ENCODE measurements around the gene THPO.
A peak's percentile ranks its signal among the peaks of the same experiment; 100 is the strongest.

THPO gene

DNA sequence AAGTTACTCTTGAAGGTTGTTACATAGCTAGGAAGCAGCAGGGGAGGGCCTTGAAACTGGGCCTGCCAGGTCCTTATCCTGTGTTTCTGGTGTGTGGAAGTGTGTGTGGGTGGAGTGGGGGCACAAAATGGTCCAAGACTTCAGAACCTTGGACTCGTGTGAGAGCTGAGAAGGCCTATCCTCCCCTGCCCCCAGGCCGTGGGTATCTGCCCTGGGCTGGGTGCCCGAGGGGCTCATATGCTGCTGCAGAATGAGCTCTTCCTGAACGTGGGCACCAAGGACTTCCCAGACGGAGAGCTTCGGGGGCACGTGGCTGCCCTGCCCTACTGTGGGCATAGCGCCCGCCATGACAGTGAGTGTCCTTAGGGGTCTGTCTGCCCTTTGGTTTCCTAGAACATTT, 6.3 kb upstream of the THPO start:
- DNase-seq, result no peak

DNA sequence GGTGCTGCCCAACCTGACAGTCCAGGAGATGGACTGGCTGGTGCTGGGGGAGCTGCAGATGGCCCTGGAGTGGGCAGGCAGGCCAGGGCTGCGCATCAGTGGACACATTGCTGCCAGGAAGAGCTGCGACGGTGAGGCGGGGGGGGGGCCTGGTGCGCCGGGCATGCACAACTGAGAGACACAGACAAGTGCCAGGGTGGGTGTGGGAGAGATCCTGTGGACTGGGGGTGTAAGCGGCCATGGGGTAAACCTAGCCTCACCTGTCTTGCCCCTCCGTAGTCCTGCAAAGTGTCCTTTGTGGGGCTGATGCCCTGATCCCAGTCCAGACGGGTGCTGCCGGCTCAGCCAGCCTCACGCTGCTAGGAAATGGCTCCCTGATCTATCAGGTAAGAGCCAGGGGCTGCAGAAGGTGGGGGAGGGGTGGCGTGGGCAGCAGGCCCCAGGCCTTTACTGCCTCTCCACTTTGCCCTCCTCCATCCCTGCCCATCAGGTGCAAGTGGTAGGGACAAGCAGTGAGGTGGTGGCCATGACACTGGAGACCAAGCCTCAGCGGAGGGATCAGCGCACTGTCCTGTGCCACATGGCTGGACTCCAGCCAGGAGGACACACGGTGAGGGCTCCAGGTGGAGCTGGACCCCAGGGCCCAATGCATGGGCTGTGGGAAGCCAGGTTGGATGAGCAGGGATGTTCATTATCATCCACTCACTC, 5.2 kb upstream of the THPO start:
- DNase-seq, result no peak

DNA sequence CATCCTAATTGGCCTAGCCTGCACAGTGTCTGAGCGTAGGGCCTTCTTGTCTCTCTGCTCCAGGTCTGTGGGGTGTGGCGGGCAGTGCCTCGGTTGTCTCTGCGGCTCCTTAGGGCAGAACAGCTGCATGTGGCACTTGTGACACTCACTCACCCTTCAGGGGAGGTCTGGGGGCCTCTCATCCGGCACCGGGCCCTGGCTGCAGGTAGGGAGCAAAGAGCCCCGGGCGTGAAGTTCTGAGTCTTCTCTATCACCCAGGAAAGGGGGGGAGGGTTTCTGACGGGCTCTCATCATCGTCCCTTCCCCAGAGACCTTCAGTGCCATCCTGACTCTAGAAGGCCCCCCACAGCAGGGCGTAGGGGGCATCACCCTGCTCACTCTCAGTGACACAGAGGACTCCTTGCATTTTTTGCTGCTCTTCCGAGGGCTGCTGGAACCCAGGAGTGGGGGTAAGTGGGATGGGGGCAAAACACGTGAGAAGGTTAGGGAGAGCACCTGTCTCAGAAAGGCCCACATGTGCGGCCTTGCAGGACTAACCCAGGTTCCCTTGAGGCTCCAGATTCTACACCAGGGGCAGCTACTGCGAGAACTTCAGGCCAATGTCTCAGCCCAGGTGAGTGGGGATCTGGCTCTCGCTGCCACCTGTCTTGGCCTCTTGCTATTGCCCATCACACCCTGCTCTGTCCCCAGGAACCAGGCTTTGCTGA, 4.5 kb upstream of the THPO start:
- no peak for DNase-seq

DNA sequence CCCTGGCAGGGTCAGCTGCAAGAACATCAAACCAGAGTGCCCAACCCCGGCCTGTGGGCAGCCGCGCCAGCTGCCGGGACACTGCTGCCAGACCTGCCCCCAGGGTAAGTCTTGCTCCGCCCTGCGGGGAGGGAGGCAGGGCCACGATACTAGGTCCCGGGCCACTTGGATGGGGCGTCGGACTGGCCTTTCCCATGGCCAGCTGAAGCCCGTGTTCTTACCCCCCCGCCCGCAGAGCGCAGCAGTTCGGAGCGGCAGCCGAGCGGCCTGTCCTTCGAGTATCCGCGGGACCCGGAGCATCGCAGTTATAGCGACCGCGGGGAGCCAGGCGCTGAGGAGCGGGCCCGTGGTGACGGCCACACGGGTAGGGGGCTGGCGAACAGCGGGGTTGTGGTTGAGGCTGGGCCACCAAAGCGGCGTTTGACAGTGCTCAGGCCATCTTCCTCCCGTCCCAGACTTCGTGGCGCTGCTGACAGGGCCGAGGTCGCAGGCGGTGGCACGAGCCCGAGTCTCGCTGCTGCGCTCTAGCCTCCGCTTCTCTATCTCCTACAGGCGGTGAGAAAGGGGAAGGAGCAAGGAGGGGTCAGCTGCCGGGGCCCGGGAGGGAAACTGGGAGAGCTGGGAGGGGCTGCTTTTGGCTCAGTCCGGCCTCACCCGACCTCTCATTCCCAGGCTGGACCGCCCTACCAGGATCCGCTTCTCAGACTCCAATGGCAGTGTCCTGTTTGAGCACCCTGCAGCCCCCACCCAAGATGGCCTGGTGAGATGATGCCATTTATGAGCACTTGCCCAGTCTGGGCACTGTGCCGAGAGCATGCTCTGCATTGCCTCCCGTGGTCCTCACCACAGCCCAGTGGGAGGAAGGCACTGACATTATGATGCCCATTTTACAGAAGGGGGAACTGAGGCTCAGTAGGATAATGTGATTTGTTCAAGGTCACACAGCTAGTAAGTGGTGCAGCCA, 3.5 kb upstream of the THPO start:
- no peak for DNase-seq

DNA sequence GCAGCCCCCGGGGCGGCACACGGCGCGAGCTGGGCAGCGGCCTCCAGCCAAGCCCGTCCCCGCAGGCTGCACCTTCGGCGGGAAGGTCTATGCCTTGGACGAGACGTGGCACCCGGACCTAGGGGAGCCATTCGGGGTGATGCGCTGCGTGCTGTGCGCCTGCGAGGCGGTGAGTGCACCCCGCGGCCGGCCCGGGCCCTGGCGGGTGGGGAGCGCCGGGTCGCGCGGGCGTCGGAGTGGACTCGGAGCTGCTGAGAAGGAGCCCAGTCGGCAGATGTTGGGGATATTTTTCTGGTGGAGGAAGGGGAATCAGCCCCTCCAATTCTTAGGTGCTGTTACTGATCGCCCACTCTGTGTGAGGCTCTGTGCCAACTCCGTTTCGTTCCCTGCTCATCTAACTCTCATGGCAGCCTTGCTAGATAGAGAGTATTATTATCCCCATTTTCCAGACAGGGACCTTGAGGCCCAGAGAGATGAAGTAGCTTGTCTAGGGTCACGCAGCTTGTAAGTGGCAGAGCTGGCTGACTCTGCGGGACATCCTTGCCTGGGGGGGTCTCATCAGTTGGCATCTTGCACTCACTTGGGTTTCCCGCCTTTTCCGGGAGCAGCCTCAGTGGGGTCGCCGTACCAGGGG, 2.7 kb upstream of the THPO start:
- DNase-seq, result no peak

DNA sequence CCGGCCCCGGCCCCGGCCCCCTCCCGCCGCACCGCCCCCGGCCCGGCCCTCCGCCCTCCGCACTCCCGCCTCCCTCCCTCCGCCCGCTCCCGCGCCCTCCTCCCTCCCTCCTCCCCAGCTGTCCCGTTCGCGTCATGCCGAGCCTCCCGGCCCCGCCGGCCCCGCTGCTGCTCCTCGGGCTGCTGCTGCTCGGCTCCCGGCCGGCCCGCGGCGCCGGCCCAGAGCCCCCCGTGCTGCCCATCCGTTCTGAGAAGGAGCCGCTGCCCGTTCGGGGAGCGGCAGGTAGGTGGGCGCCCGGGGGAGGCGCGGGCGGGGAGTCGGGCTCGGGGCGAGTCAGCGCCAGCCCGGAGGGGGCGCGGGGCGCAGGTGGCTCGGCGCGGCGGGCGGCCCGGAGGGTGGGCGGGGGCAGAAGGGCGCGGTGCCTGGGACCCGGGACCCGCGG, 2.2 kb upstream of the THPO start:
- DNase-seq, result no peak

DNA sequence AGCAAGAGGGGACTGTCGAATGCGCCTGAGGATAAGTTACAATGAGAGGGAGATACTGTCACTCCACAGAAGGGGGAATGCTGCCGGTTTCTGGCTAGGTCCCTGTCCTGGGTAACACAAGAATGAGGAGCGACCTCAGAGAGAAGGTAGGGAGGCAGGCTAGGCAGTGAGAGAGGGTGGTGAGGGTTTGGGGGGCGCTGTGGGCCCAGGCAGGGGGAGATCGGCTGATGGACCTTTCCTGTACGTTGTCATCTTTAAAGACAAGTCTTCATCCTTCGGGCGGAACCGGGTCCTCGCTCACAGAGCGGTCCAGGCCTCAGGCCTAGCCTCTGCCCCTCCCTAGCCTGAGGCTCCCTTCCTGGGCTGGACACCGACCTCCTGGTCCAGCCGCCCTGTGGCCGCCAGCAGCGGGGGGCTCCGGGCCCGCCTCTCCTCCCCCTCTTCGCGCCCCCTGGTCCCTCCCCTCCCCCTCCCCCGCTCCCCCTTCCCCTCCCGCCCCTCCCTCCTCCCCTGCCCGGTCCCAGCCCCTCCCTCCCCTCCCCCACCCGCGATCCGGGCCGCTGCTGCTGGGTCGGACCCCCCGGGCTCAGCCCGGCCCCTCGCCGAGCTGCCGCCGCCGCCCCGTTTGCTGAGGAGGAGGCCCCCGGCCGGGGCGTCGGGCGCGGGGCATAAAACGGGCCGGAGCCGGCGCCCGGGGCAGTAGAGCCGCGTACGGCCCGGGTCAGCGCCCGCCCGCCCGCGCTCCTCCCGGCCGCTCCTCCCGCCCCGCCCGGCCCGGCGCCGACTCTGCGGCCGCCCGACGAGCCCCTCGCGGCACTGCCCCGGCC, 1.6 kb upstream of the THPO start, which contains the start of gene CHRD:
Gene CHRD (plus strand): TSS at position 697 of the 827 bp plus-strand sequence. CDS start 265 bp downstream, outside the sequence.
- DNase-seq, result no peak

DNA sequence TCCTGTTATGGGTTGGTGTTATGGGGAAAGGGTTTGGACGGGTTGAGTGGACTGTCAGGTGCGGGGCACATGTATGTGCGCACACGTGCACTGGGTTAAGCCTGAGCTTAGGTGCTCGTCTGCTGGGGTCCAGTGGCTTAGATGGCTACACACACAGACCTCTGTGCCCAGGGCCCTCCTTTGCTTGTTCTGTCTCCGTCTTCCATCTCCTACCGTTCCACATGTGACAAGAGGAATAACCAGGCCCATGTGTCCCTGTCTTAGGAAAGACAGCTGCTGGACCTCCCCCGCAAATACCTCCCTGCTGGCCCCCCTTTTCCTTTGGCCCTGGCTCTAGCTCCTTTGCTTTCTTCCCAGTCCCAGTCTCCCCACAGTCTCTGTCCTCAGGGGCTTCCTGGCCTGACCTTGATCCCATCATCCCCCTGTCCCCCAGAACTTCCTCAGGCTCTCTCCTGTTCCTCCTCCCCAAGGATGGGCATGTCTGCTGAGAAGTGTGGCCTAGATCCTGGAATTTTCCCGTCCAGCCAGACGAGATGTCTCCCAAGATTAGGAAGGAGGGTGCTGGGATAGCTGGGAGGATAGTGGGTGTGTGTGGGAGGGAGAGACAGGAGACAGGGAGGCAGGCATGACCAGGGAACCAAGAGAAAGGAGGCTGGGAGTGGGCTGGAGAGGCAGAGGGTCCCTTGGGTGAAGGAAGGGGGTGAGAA, 797 bp upstream of the THPO start:
- no peak for DNase-seq

DNA sequence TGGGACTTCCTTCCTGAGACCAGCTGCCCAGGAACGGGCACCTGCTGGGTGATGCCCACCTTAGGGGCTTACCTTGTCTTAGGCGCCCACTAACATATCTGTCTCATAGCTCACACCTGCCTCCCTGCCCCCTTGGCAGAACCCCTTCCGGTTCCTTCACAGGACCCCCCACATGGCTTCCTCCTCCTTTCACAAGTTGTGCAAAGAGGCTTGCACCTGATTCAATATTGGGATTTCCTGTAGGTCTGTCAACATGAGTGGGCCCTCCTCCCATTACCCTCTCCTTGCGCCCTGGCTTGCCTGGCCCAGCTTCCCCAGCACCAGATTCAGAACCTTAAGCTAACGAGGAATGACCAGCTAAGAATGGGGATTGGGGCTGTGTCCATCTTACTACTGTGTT, 633 bp downstream of the THPO start:
- DNase-seq, result no peak

DNA sequence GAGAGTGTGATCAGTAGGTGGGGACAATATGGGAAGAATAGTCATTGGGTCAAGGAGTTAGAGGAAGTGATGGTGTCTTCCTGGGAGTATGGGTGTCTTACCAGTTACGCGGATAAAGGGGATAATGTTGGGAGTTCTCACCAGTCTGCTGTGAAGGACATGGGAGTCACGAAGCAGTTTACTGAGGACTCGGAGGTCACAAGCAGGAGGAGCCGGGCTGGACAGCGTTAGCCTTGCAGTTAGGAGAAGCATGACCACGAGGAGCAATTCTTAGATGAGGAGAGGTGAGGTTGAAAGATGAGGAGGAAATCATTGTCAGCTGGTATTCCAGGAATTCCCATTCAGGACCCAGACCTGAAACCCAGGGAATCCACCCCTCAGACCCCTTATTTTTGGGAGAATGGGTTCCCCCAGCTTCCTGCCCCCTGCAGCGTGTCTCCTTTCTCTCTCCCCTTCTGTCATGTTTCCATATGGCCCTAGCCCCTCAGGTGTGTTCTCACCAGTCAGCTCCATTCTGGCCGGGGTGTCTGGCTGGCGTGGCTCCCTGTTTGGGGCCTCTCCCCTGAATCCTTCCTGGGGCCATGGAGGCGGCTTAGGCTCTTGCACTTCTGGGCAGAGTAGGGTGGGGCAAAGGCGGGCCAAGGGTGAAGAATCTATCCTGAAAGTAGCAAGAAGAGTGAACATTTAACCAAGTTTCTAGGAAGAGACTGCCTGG, 2.1 kb downstream of the THPO start:
- no peak for DNase-seq

DNA sequence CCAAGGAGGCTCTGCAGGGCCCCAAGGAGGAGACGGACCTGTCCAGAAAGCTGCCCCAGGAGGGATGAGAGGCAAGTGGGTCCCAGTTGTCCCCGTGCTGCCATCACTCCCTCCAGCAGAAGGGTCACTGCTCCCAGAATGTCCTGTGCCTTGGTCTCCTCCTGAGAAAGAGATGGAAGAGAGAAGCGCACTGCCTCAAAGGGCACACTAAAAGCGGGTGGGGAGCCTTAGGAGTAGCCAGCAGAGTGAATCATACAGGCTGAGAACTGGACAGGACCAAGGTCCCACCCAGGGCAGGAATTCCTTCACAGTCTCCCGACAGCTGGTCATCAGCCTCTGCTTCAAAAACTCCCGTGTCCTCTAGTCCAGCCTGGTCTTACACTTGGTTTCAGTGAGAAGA, 4.6 kb downstream of the THPO start:
- no peak for DNase-seq

DNA sequence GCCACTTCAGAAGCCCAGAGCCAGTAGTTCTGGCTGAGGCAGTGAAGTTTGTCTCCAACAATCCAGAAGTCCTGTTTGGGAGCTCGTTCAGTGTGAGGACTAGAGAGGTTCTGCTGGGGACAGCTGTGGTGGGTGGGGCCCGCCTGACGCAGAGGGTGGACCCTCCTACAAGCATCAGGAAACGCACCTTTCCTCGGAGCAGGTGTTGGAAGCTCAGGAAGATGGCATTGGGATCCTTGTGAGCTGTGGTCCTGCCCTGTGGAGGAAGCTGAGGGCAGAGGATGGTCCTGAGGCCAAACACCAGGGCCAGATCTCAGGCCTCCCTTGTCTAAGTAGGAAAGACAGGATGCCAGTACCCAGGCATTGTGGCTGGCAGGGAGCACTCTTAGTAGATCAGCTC, 5.1 kb downstream of the THPO start:
- no peak for DNase-seq

DNA sequence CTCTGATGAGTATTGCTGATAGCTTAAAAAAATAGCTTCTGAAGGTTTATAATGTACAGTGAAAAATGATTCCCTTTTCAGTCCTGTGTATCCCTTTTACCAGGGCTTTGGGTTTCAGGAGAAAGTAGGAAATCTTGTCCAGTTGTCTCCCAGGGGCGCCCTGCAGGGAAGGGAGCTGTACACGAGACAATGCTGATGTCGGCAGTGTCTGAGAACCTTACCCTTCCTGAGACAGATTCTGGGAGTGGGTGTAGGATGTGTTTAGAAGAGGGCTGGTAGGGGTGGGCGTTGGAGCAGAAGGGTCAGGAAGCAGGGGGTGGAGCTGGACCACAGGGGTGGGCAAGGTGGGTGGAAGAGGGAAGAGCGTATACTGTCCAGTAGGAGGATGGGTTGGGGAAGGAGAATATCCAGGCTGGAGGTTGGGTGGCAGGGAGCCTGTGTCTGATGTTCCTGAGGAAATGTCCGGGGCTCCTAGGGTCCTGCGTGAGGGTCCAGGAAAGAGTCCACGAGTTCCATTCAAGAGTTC, 5.6 kb downstream of the THPO start:
- no peak for DNase-seq

DNA sequence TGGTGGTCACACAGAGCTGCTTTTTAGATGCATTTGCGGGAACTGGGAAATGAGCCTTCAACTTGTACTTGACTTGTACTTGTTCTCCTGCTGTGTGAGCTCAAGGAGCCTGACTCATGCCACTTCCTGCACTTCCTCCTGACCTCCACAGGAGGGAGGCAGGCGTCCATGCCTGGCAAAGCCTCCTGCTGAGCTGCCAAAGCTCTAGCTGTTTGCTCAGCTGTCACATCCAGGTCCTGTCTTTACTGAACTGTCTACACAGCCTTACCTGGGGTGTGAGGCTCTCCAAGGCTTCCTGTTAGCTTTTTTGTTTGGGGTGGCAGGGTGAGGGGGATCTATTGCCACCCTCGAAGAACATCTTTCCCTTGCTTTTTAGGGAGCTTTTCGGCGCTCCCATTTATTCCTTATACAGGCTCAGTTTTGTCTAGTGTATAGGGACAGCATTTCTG, 6.4 kb downstream of the THPO start:
- peak; percentile 19 for DNase-seq

DNA sequence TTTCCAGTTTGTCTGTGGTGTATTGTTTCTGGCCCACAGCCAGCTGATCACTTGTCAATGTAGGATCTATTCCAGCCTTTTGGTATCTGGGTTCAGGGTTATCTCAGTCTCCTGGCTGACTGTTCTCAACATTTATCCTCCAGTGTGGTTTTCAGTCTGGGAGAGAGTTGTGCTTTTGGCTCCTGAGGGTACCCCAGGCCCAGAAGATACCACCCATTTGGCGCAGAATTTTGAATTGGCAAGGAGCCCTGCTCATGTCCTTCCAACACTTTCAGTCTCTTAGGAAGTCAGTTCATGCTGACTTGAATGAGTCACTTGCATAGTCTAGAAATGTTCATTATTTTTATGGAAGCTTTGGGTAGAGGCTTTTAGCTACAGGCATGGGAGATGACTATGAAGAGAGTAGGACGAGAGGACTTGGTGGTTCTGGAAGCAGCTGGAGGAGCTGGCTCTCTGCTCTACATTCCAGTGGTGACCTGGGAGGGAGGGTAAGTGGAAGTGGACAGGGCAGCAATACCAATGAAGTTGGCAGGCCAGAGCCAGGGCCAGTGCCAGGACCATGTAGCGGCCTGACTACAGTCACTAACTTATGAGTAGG, 9.3 kb downstream of the THPO start:
- DNase-seq, result no peak

DNA sequence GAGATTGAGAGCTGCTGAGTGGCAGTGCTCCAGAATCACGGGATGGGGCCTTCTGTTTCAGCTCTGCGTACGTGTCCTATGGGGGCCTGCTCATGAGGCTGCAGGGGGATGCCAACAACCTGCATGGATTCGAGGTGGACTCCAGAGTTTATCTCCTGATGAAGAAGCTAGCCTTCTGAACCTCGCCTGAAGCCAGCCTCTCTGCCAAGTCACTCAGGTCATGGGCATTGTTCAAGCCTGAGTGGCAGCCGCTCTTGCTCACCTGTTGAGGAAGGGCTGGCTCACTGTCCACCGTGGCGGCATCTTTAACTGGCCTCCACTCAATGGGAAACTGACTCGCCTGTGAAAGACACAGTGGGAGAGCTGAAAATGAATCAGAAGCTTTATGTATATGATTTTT, 9.9 kb downstream of the THPO start:
- no peak for DNase-seq

DNA sequence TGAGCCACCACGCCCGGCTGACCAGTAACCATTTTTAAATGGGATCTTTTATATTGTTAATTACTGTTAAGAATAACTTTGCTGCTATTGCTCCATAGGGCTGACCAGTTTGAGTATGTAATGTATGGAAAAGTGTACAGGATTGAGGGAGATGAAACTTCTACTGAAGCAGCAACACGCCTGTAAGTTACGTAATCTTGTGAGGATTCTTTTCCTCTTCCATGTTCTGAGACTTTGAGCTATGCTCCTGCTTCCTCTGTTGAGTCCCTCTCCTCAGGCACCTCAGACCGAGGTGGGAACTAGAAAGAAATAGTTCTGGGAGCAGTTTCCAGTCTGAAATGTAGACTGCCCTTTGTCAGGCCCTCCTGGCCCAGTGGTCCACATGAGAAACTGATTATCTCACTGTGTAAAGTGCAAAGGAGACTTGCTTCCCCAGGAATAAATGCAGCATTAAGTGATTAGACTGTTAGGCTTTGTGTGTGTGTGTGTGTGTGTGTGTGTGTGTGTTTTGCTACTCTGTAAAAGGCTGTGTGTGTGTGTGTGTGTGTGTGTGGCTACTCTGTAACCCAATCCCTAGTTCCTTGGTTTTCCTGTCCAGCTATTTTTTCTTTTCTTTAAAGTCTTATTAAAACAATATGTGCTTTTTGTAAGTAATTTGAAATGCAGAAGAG, 11.3 kb downstream of the THPO start:
- DNase-seq, result no peak

DNA sequence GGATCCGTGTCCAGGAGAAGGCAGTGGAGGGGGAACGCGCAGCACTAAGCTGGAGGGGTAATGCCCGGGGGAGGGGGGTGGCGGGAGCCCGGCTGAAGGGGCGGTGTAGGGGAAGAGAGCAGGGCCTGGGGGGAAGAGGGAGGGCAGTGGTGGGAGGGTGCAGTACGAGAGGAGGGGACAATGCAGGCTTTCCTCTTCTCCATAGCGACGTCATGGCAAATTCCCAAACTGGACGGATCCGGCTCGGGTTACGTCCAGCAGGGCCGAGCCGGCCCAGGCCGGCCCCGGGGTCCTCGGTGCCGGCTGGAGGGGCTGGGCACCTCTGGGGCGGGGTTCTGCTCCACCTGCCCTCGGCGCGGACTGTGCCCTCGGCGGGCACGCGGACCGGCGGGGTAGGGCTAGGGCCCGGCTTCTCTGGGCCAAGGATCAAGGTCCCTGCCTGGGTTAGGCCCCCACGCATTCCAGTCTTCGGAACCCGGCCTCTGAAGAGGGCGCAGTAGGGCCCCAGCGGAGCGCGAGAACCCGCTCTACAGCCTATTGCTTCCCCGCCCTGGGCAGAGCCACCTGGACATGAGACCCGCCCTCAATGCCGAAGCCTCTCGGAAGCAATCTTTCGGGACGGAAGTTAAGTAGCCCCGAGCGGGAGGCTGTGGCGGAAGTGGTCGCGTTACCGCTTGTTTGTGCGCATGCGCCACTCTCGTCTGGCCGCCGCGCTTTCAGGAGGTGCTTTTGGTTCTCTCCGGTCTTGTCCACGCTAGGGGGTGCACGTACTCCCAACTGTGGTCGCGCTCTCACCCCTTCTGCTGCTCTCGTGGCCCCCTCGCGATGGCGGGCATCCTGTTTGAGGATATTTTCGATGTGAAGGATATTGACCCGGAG, 15.1 kb downstream of the THPO start:
- DNase-seq, result peak; percentile 96

All from KG1 (cell line).